OCI-LY7 (cell line): Measurements from ENCODE around the gene POLE4. TPM values are rescaled to one million over a fixed set of nuclear protein-coding genes. Genes with fewer than 3 reads are reported as not detected.

ENCODE experiments used
- BruUV-seq: library from RNA; stranded (reverse); fragments of 400-500 nt; replicated peaks from 2 replicates; lab custom pipeline; 2021; lab: Mats Ljungman, UMichigan
- CTCF ChIA-PET: fragments of 300-600 bp; sonication (Branson Sonifier 250); formaldehyde crosslinking; loops from one replicate; lab custom pipeline; 2022; ENCODE audit warnings: antibody characterized with exemption; ENCODE audit not compliant: unreplicated experiment; lab: Charles Lee
- POLR2A ChIA-PET: fragments of 300-600 bp; sonication (Branson Sonifier 250); formaldehyde crosslinking; loops from one replicate; lab custom pipeline; 2022; ENCODE audit warnings: antibody characterized with exemption; lab: Charles Lee
- DNase-seq: peaks from one replicate; pipeline ENCODE4 v3.0.0-alpha.2; 2015; ENCODE audit warnings: low spot score
- H2AFZ ChIP-seq: fragments of 200-600 bp; sonication (generic), shearing (Covaris generic); 2 replicates; pipeline ENCODE4 v1.6.1; 2014; ENCODE audit warnings: mild to moderate bottlenecking, antibody characterized with exemption, low read length, moderate library complexity
- H3K27ac ChIP-seq: fragments of 200-600 bp; sonication (generic); 2 replicates; pipeline ENCODE4 v1.5.1; 2014; ENCODE audit warnings: mixed run types, low read depth, mild to moderate bottlenecking, moderate library complexity, low read length, inconsistent platforms; ENCODE audit not compliant: poor library complexity, severe bottlenecking
- H3K36me3 ChIP-seq: fragments of 200-600 bp; sonication (generic); 2 replicates; pipeline ENCODE4 v1.6.1; 2014; ENCODE audit warnings: mild to moderate bottlenecking, antibody characterized with exemption, low read length, moderate library complexity, mixed read lengths; ENCODE audit not compliant: insufficient read depth
- H3K4me1 ChIP-seq: fragments of 200-600 bp; sonication (generic); 2 replicates; pipeline ENCODE4 v1.5.1; 2014; ENCODE audit warnings: mild to moderate bottlenecking, low read length; ENCODE audit not compliant: insufficient read depth, poor library complexity, severe bottlenecking
- H3K4me2 ChIP-seq: fragments of 200-600 bp; sonication (generic); 2 replicates; pipeline ENCODE4 v1.6.1; 2014; ENCODE audit warnings: mild to moderate bottlenecking, low read length
- H3K4me3 ChIP-seq: fragments of 200-600 bp; sonication (generic); 2 replicates; pipeline ENCODE4 v1.5.1; 2014; ENCODE audit warnings: mild to moderate bottlenecking, low read depth, low read length; ENCODE audit not compliant: poor library complexity, severe bottlenecking
- H3K79me2 ChIP-seq: fragments of 200-600 bp; sonication (generic); 2 replicates; pipeline ENCODE4 v1.6.1; 2016; ENCODE audit warnings: low read depth, mild to moderate bottlenecking, low read length, moderate library complexity, mixed read lengths; ENCODE audit not compliant: insufficient read depth
- H3K9me2 ChIP-seq: fragments of 200-600 bp; sonication (generic); 2 replicates; pipeline ENCODE4 v1.6.1; 2016; ENCODE audit warnings: mild to moderate bottlenecking, low read length, mixed read lengths; ENCODE audit not compliant: insufficient read depth
- H3K9me3 ChIP-seq: fragments of 200-600 bp; sonication (generic); 2 replicates; pipeline ENCODE4 v1.6.1; 2014; ENCODE audit warnings: mild to moderate bottlenecking, mixed run types, low read length, mixed read lengths
- H4K20me1 ChIP-seq: fragments of 200-600 bp; sonication (generic); 2 replicates; pipeline ENCODE4 v1.6.1; 2014; ENCODE audit warnings: mild to moderate bottlenecking, antibody characterized with exemption, low read length, moderate library complexity, mixed read lengths; ENCODE audit not compliant: insufficient read depth
- EZH2phosphoT487 ChIP-seq: fragments of 200-600 bp; sonication (generic); IDR thresholded peaks from 2 replicates; pipeline ENCODE4 v1.6.1; 2018; ENCODE audit warnings: low read depth, borderline replicate concordance, mild to moderate bottlenecking, mixed run types, antibody characterized with exemption, low read length, moderate library complexity, mixed read lengths
- intact Hi-C: fragments of 100-400 bp; cut with micrococcal nuclease; formaldehyde crosslinking; loops from one replicate; pipeline ENCODE4 v1.10.0; 2022; ENCODE audit not compliant: unreplicated experiment
- total RNA-seq, 2 experiments: library from RNA; depleted of rRNA in 1 of 2; stranded (reverse); fragments of >200 nt in 1 of 2; shearing (Covaris generic) in 1 of 2; gene quantifications; 2 replicates each; pipeline ENCODE4 v1.2.3, GENCODE V29; 2014 to 2022
- TF ChIP-seq, protein P1 (sequence below): fragments of 200-600 bp; sonication (generic); conservative IDR thresholded peaks from 2 replicates; pipeline ENCODE4 v1.5.1; 2014; ENCODE audit warnings: mild to moderate bottlenecking, antibody characterized with exemption, low read length, moderate library complexity, mixed read lengths

The POLE4 gene
- total RNA-seq, 2 experiments from 2014 or later: 31.7 to 52.3 TPM

DNA sequence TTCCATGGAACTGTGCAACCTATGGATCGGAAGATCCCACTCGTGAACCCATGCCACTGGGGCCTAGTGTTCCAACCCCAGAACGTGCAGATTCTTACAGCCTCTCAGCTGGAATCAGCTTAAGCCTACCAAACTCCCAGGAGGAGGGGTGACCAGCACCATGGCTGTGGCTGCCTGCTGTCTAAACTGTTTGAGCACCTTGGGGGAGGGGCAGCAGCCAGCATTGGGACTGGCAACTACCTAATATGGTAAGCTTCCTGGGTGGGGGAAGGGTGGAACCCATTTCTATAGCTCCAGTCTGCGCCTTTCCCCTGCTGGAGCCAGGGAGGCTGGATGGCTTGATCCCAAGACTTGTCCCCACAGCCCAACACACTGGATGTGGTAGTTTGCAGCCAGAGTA is 10.7 kb upstream of the POLE4 start:
- Histone ChIP-seq H3K27ac (no peak overlapping the region), H3K79me2 (peaks cover 17% of the 10 kb centered on the region; the same call in 1 of the 2 replicates), H2AFZ (no peak overlapping the region), H3K4me3 (no peak overlapping the region), H3K9me2 (no peaks in the 10 kb centered on the region), H4K20me1 (no peaks in the 10 kb centered on the region), H3K36me3 (peaks cover 43% of the 10 kb centered on the region), H3K9me3 (peaks cover 26% of the 10 kb centered on the region), H3K4me2 (no peak overlapping the region), H3K4me1 (peaks cover 8% of the 10 kb centered on the region)
- intact Hi-C loops: no loop called here
- ChIA-PET POLR2A (no interaction called here), CTCF (no interaction called here)
- no TSS peak for BruUV-seq
- no peak for DNase-seq
- no peak for TF ChIP-seq EZH2phosphoT487
- TF ChIP-seq, protein P1, sequence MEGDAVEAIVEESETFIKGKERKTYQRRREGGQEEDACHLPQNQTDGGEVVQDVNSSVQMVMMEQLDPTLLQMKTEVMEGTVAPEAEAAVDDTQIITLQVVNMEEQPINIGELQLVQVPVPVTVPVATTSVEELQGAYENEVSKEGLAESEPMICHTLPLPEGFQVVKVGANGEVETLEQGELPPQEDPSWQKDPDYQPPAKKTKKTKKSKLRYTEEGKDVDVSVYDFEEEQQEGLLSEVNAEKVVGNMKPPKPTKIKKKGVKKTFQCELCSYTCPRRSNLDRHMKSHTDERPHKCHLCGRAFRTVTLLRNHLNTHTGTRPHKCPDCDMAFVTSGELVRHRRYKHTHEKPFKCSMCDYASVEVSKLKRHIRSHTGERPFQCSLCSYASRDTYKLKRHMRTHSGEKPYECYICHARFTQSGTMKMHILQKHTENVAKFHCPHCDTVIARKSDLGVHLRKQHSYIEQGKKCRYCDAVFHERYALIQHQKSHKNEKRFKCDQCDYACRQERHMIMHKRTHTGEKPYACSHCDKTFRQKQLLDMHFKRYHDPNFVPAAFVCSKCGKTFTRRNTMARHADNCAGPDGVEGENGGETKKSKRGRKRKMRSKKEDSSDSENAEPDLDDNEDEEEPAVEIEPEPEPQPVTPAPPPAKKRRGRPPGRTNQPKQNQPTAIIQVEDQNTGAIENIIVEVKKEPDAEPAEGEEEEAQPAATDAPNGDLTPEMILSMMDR: no peak

DNA sequence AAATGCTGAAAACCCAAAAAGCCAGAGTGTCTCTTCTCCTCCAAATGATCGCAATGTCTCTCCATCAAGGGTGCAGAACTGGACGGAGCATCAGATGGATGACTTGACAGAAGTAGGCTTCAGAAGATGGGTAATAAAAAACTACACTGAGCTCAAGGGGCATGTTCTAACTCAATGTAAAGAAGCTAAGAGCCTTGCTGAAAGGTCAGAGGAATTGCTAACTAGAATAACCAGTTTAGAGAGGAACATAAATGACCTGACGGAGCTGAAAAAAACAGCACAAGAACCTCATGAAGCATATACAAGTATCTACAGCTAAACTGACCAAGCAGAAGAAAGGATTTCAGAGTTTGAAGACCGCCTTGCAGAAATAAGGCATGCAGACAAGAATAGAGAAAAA is 9.7 kb upstream of the POLE4 start:
- H4K20me1 ChIP-seq: no peaks in the 10 kb centered on the region
- no peak overlapping the region for H3K4me2 ChIP-seq
- no peak overlapping the region for H3K4me3 ChIP-seq
- H3K9me3 ChIP-seq: peaks cover 36% of the 10 kb centered on the region
- H3K4me1 ChIP-seq: peaks cover 8% of the 10 kb centered on the region
- no peak for DNase-seq
- ChIA-PET CTCF (no interaction called here), POLR2A (no interaction called here)
- H2AFZ ChIP-seq: no peak overlapping the region
- no peak for TF ChIP-seq EZH2phosphoT487
- TF ChIP-seq, protein P1: no peak
- H3K9me2 ChIP-seq: no peaks in the 10 kb centered on the region
- H3K36me3 ChIP-seq: peaks cover 54% of the 10 kb centered on the region
- intact Hi-C loops: no loop called here
- peaks cover 17% of the 10 kb centered on the region; the same call in 1 of the 2 replicates for H3K79me2 ChIP-seq
- no TSS peak for BruUV-seq
- no peak overlapping the region for H3K27ac ChIP-seq

DNA sequence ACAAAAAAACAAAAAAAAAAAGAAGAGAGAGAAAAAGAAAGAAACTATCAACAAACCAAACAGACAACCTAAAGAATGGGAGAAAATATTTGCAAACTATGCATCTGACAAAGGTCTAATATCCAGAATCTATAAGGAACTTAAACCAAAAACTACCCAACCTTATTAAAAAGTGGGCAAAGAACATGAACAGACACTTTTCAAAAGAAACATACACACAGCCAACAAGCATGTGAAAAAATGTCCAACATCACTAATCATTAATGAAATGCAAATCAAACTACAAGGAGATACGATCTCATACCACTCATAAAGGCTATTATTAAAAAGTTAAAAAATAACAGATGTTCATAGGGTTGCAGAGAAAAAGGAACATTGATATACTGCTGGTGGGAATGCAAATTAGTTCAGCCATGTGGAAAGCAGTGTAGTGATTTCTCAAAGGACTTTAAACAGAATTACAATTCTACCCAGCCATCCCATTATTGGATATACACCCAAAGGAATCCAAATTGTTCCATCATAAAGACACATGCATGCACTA is 7.2 kb upstream of the POLE4 start:
- CTCF ChIA-PET: no interaction called here
- H3K9me2 ChIP-seq: no peaks in the 10 kb centered on the region
- no peak overlapping the region for H2AFZ ChIP-seq
- TF ChIP-seq, protein P1: no peak
- no peak for TF ChIP-seq EZH2phosphoT487
- H3K79me2 ChIP-seq: peaks cover 17% of the 10 kb centered on the region; the same call in 1 of the 2 replicates
- BruUV-seq: no TSS peak
- no peak overlapping the region for H3K27ac ChIP-seq
- peaks cover 64% of the 10 kb centered on the region for H3K36me3 ChIP-seq
- no peak for DNase-seq
- POLR2A ChIA-PET: no interaction called here
- H3K9me3 ChIP-seq: peaks cover 37% of the 10 kb centered on the region
- H3K4me2 ChIP-seq: peak overlapping the region; percentile 1; the same call in 1 of the 2 replicates
- H4K20me1 ChIP-seq: no peaks in the 10 kb centered on the region
- intact Hi-C loops: no loop called here
- H3K4me1 ChIP-seq: peaks cover 8% of the 10 kb centered on the region
- no peak overlapping the region for H3K4me3 ChIP-seq
